Measurements from ENCODE around the gene FGD5. TPM values are rescaled to one million over a fixed set of nuclear protein-coding genes. Genes with fewer than 3 reads are reported as not detected.

FGD5 gene
- total RNA-seq, 4 donors from 2014 or later = 9.1 to 75.0 (median 16.1) TPM

- ATAC-seq (ENCODE audit: low FRiP score) (no peak), DNase-seq (ENCODE audit: low spot score) (no peak)
- TF ChIP-seq CTCF (IDR thresholded peaks at IDR 0.05) = no peak
Measured at GRCh38 chr3:14794435-14794834, 24.3 kb upstream of the FGD5 start.

GRCh38 chr3:14795996-14796395 lies 22.8 kb upstream of the FGD5 start:
- TF ChIP-seq CTCF (IDR thresholded peaks at IDR 0.05) = no peak
- DNase-seq (ENCODE audit: low spot score) = no peak
- ATAC-seq (ENCODE audit: low FRiP score) = no peak

GRCh38 chr3:14796403-14797077 lies 22.2 kb upstream of the FGD5 start:
- no peak for ATAC-seq (ENCODE audit: low FRiP score)
- DNase-seq (ENCODE audit: low spot score) = no peak
- no peak for TF ChIP-seq CTCF (IDR thresholded peaks at IDR 0.05)

DNA sequence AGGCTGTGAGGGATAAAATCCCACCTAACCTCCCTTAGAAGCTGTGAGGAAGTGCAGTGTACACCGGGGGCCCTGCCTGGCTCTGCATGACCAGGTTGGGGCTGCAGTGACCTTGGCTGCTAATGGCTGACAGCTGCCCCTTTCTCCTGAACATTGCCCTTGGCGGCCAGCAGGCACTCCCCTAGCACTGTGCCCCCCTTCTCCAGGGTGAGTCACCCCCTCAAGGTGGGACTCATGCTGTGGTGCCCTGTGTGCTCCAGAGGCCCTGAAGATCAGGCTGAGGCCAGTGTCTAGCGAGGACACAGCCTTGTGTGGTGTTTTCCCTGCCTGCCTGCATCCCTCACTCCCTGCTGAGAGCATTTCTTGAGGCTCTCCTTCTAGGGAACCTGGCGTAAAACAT lies 21.0 kb upstream of the FGD5 start:
- no peak for TF ChIP-seq CTCF (IDR thresholded peaks at IDR 0.05)
- ATAC-seq (ENCODE audit: low FRiP score) = no peak
- DNase-seq (ENCODE audit: low spot score) = no peak

- DNase-seq (ENCODE audit: low spot score) = no peak
- no peak for ATAC-seq (ENCODE audit: low FRiP score)
- no peak for TF ChIP-seq CTCF (IDR thresholded peaks at IDR 0.05)
Measured at GRCh38 chr3:14798231-14798630, 20.5 kb upstream of the FGD5 start.

DNA sequence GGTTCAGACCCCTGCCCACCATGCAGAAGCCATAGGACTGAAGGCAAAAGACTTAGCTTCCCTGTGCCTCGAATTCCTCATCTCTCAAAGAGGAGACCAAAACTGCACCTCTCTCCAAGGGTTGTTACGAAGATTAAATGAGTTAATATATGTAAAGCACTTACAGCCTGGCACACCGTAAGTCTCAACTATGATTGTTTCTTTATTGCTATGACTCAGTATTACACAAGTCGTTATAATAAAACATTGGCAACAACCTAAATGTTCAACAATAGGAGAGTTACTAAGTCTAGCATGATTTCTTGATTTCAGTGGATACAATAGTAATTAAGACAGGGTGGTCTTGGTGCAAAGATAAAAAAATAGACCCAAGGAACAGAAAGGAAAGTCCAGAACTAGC lies 19.6 kb upstream of the FGD5 start:
- ATAC-seq (ENCODE audit: low FRiP score) = no peak
- no peak for TF ChIP-seq CTCF (IDR thresholded peaks at IDR 0.05)
- no peak for DNase-seq (ENCODE audit: low spot score)

DNA sequence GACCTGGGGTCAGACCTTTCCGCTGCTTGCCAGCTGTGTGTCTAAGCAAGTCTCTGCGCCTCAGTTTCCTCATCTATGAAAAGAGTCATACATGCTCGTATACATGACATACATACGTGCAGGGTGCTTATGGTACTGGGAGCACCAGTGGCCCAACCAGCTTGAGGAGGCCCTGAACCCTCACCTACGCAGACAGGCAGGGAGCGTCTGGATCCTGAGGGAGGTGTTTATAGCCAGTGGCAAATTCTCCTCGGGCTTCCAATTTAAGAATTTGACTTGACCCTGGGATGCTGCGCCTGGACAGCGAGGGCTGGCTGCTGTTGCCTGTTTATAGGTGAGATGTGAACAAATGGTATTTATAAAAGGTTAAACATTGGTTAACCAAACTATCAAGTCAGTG lies 17.7 kb upstream of the FGD5 start:
- no peak for DNase-seq (ENCODE audit: low spot score)
- no peak for TF ChIP-seq CTCF (IDR thresholded peaks at IDR 0.05)
- no peak for ATAC-seq (ENCODE audit: low FRiP score)
